ENCODE results near the gene MAP3K15. TPM values are rescaled to one million over a fixed set of nuclear protein-coding genes. Genes with fewer than 3 reads are reported as not detected.

MAP3K15 gene
- total RNA-seq, 1 donor from 2014 or later = 0.22 TPM

- Mint-ChIP-seq H3K9me3 (ENCODE audit: low read depth) (peaks cover 6% of the 10 kb centered on the region), H3K4me1 (ENCODE audit: low read depth) (peaks cover 26% of the 10 kb centered on the region), H3K4me3 (ENCODE audit: unreplicated experiment) (peak within 1 kb of the TSS; percentile 79), H3K27me3 (ENCODE audit: low read depth) (no peaks in the 10 kb centered on the region), H3K36me3 (ENCODE audit: low read depth) (no peaks in the 10 kb centered on the region), H3K27ac (ENCODE audit: unreplicated experiment) (peak within 1 kb of the TSS; percentile 92)
- peak; percentile 96 for DNase-seq (ENCODE audit: low spot score)
- no peak for TF ChIP-seq CTCF (IDR thresholded peaks at IDR 0.05)
Measured at GRCh38 chrX:19343535-19344408, 171.5 kb downstream of the MAP3K15 start, which contains the start of gene PDHA1. Gene PDHA1 (plus strand): TSS chrX:19343927. CDS start chrX:19344038, 111 bp downstream.

- H3K4me3 Mint-ChIP-seq (ENCODE audit: unreplicated experiment) = peak overlapping the region; percentile 79
- TF ChIP-seq CTCF (IDR thresholded peaks at IDR 0.05) = no peak
- peak overlapping the region; percentile 92 for H3K27ac Mint-ChIP-seq (ENCODE audit: unreplicated experiment)
- peaks cover 6% of the 10 kb centered on the region for H3K9me3 Mint-ChIP-seq (ENCODE audit: low read depth)
- no peaks in the 10 kb centered on the region for H3K27me3 Mint-ChIP-seq (ENCODE audit: low read depth)
- DNase-seq (ENCODE audit: low spot score) = no peak
- no peaks in the 10 kb centered on the region for H3K36me3 Mint-ChIP-seq (ENCODE audit: low read depth)
- H3K4me1 Mint-ChIP-seq (ENCODE audit: low read depth) = peaks cover 26% of the 10 kb centered on the region
Measured at GRCh38 chrX:19343085-19343534, 172.2 kb downstream of the MAP3K15 start.

- Mint-ChIP-seq H3K36me3 (ENCODE audit: low read depth) (no peaks in the 10 kb centered on the region), H3K4me1 (ENCODE audit: low read depth) (peaks cover 26% of the 10 kb centered on the region), H3K4me3 (ENCODE audit: unreplicated experiment) (peak overlapping the region; percentile 79), H3K27ac (ENCODE audit: unreplicated experiment) (peak overlapping the region; percentile 92), H3K27me3 (ENCODE audit: low read depth) (no peaks in the 10 kb centered on the region), H3K9me3 (ENCODE audit: low read depth) (peaks cover 6% of the 10 kb centered on the region)
- TF ChIP-seq CTCF (IDR thresholded peaks at IDR 0.05) = no peak
- no peak for DNase-seq (ENCODE audit: low spot score)
Measured at GRCh38 chrX:19342331-19342906, 172.9 kb downstream of the MAP3K15 start.

- Mint-ChIP-seq H3K36me3 (ENCODE audit: low read depth) (peaks cover 2% of the 10 kb centered on the region), H3K4me3 (ENCODE audit: unreplicated experiment) (no peak overlapping the region), H3K4me1 (ENCODE audit: low read depth) (no peaks in the 10 kb centered on the region), H3K27me3 (ENCODE audit: low read depth) (peaks cover 2% of the 10 kb centered on the region), H3K27ac (ENCODE audit: unreplicated experiment) (no peak overlapping the region), H3K9me3 (ENCODE audit: low read depth) (peaks cover 21% of the 10 kb centered on the region)
- no peak for DNase-seq (ENCODE audit: low spot score)
- peak; percentile 38 for TF ChIP-seq CTCF (IDR thresholded peaks at IDR 0.05)
Measured at GRCh38 chrX:19334945-19335626, 180.2 kb downstream of the MAP3K15 start.

- peaks cover 21% of the 10 kb centered on the region for H3K9me3 Mint-ChIP-seq (ENCODE audit: low read depth)
- H3K27ac Mint-ChIP-seq (ENCODE audit: unreplicated experiment) = no peak overlapping the region
- no peaks in the 10 kb centered on the region for H3K4me1 Mint-ChIP-seq (ENCODE audit: low read depth)
- peaks cover 2% of the 10 kb centered on the region for H3K36me3 Mint-ChIP-seq (ENCODE audit: low read depth)
- H3K4me3 Mint-ChIP-seq (ENCODE audit: unreplicated experiment) = no peak overlapping the region
- DNase-seq (ENCODE audit: low spot score) = no peak
- no peak for TF ChIP-seq CTCF (IDR thresholded peaks at IDR 0.05)
- peaks cover 2% of the 10 kb centered on the region for H3K27me3 Mint-ChIP-seq (ENCODE audit: low read depth)
Measured at GRCh38 chrX:19332983-19333382, 182.3 kb downstream of the MAP3K15 start.

All from chondrocyte (in vitro differentiated cells).